ENCODE measurements around the gene PHACTR1.

PHACTR1 gene

GRCh38 chr6:12827921-12828320 lies 111.4 kb downstream of the PHACTR1 start:
- no peak for DNase-seq (ENCODE audit: low read depth)
- H3K4me3 ChIP-seq (ENCODE audit: control insufficient read depth, low read depth, low read length) = no peak overlapping the region
- no peak for TF ChIP-seq CTCF (IDR thresholded peaks at IDR 0.05; ENCODE audit: control insufficient read depth, insufficient read depth, low read depth, low read length, missing control alignments)

GRCh38 chr6:12832226-12832735 lies 115.7 kb downstream of the PHACTR1 start:
- no peak overlapping the region for H3K4me3 ChIP-seq (ENCODE audit: control insufficient read depth, low read depth, low read length)
- DNase-seq (ENCODE audit: low read depth) = no peak
- no peak for TF ChIP-seq CTCF (IDR thresholded peaks at IDR 0.05; ENCODE audit: control insufficient read depth, insufficient read depth, low read depth, low read length, missing control alignments)

- H3K4me3 ChIP-seq (ENCODE audit: control insufficient read depth, low read depth, low read length) = no peak overlapping the region
- DNase-seq (ENCODE audit: low read depth) = no peak
- no peak for TF ChIP-seq CTCF (IDR thresholded peaks at IDR 0.05; ENCODE audit: control insufficient read depth, insufficient read depth, low read depth, low read length, missing control alignments)
Measured at GRCh38 chr6:12836009-12836408, 119.4 kb downstream of the PHACTR1 start.

GRCh38 chr6:12841619-12842018 lies 125.1 kb downstream of the PHACTR1 start:
- no peak for TF ChIP-seq CTCF (IDR thresholded peaks at IDR 0.05; ENCODE audit: control insufficient read depth, insufficient read depth, low read depth, low read length, missing control alignments)
- DNase-seq (ENCODE audit: low read depth) = no peak

GRCh38 chr6:12842114-12842513 lies 125.5 kb downstream of the PHACTR1 start:
- no peak for DNase-seq (ENCODE audit: low read depth)
- no peak for TF ChIP-seq CTCF (IDR thresholded peaks at IDR 0.05; ENCODE audit: control insufficient read depth, insufficient read depth, low read depth, low read length, missing control alignments)
- no peak overlapping the region for H3K4me3 ChIP-seq (ENCODE audit: control insufficient read depth, low read depth, low read length)

More at GRCh38 chr6:12841619-12842018, 125.1 kb downstream of the PHACTR1 start:
- no peak overlapping the region for H3K4me3 ChIP-seq (ENCODE audit: control insufficient read depth, low read depth, low read length)

GRCh38 chr6:12842658-12843057 lies 126.1 kb downstream of the PHACTR1 start:
- TF ChIP-seq CTCF (IDR thresholded peaks at IDR 0.05; ENCODE audit: control insufficient read depth, insufficient read depth, low read depth, low read length, missing control alignments) = no peak
- DNase-seq (ENCODE audit: low read depth) = no peak
- no peak overlapping the region for H3K4me3 ChIP-seq (ENCODE audit: control insufficient read depth, low read depth, low read length)

Measured in AG09309 (cell line).